ENCODE data around the gene APPBP2. TPM values are rescaled to one million over a fixed set of nuclear protein-coding genes. Genes with fewer than 3 reads are reported as not detected.
"Not testable (repeated sequence)": the region's sequence is repeated elsewhere in the genome, so short reads cannot be mapped to it uniquely, and the experiment has no call there.

The APPBP2 gene
- total and polyA plus RNA-seq, 11 donors = 2.5 to 28.7 (median 14.0) TPM

- no peaks in the 10 kb centered on the region for H3K27me3 ChIP-seq
- peak; percentile 60 to 79 (median 67) for DNase-seq
- peak; percentile 83 to 98 (median 92) for TF ChIP-seq CTCF (IDR thresholded peaks at IDR 0.05)
- TF ChIP-seq POLR2A (IDR thresholded peaks at IDR 0.05) = no peak
- H3K9me3 ChIP-seq = no peaks in the 10 kb centered on the region
- H3K36me3 ChIP-seq = no peaks in the 10 kb centered on the region
- intact Hi-C loops (cut with DNase I) = loop anchor here in 8 of 10 donors (1.0 to 10.0 kb wide), 8 partner anchors 199 to 331 kb away; partner anchors contain the start of gene CA4 (in 1 of the 8)
- H3K4me1 ChIP-seq = peaks cover 0 to 12% (median 1%) of the 10 kb centered on the region in 12 donors
- peak overlapping the region in 2 of 12 donors; percentile 6 to 38 for H3K4me3 ChIP-seq
- H3K27ac ChIP-seq = peak overlapping the region in 2 of 12 donors; percentile 20 to 40
- 68 to 74% (median 72%) methylated on average over 28 of the region's 28 CpGs for WGBS, 4 donors
- peak; percentile 79 to 87 (median 81) for ATAC-seq
Observed at GRCh38 chr17:60435244-60436167, 90.5 kb downstream of the APPBP2 start.

- ATAC-seq = not testable (repeated sequence)
- intact Hi-C loops (cut with DNase I) = loop anchor here in 9 of 10 donors (5.0 to 10.0 kb wide), 8 partner anchors 199 to 329 kb away; partner anchors contain the start of gene CA4 (in 1 of the 9)
Observed at GRCh38 chr17:60433021-60433997, 92.7 kb downstream of the APPBP2 start.

GRCh38 chr17:60430561-60430960 lies 95.5 kb downstream of the APPBP2 start:
- intact Hi-C loops (cut with DNase I) = loop anchor here in 9 of 10 donors (5.0 to 10.0 kb wide), 8 partner anchors 196 to 326 kb away; partner anchors contain the start of gene CA4 (in 1 of the 9)
- not testable (repeated sequence) for H3K36me3 ChIP-seq, H3K4me1 ChIP-seq, H3K27ac ChIP-seq, DNase-seq, H3K9me3 ChIP-seq, H3K27me3 ChIP-seq, H3K4me3 ChIP-seq, ATAC-seq
- 88 to 93% (median 90%) methylated on average over 7 of the region's 7 CpGs for WGBS, 4 donors

More at GRCh38 chr17:60433021-60433997, 92.7 kb downstream of the APPBP2 start:
- not testable (repeated sequence) for H3K36me3 ChIP-seq, H3K27ac ChIP-seq, H3K27me3 ChIP-seq, H3K4me3 ChIP-seq, DNase-seq, H3K4me1 ChIP-seq, H3K9me3 ChIP-seq
- WGBS, 4 donors = 80 to 94% (median 92%) methylated on average over 4 of the region's 4 CpGs

- intact Hi-C loops (cut with DNase I) = loop anchor here in 1 of 10 donors (5.0 kb wide), 1 partner anchor 209 kb away; no protein-coding TSS in a partner anchor
- H3K27me3 ChIP-seq, H3K4me3 ChIP-seq, H3K27ac ChIP-seq, DNase-seq, H3K4me1 ChIP-seq, H3K9me3 ChIP-seq, H3K36me3 ChIP-seq, ATAC-seq: not testable (repeated sequence)
- WGBS, 4 donors = 81 to 90% (median 86%) methylated on average over 6 of the region's 6 CpGs
Observed at GRCh38 chr17:60428491-60428890, 97.6 kb downstream of the APPBP2 start.

GRCh38 chr17:60426596-60426995 lies 99.4 kb downstream of the APPBP2 start:
- Histone ChIP-seq H3K9me3 (no peaks in the 10 kb centered on the region), H3K27ac (no peak overlapping the region), H3K4me1 (peaks cover 0 to 9% (median 3%) of the 10 kb centered on the region in 12 donors), H3K27me3 (no peaks in the 10 kb centered on the region), H3K36me3 (no peaks in the 10 kb centered on the region), H3K4me3 (no peak overlapping the region)
- ATAC-seq (no peak), DNase-seq (no peak)
- TF ChIP-seq CTCF (IDR thresholded peaks at IDR 0.05) = no peak
- TF ChIP-seq POLR2A (IDR thresholded peaks at IDR 0.05) = no peak
- intact Hi-C loops (cut with DNase I) = loop anchor here in 1 of 10 donors (5.0 kb wide), 1 partner anchor 211 kb away; no protein-coding TSS in a partner anchor
- 80 to 87% (median 86%) methylated on average over 9 to 10 of the region's 10 CpGs for WGBS, 4 donors
